Peyer's patch (tissue), 4 donors: ENCODE data around the gene NFIX. TPM values are rescaled to one million over a fixed set of nuclear protein-coding genes. Genes with fewer than 3 reads are reported as not detected.

Source experiments
- DNase-seq, 3 donors: peaks; one replicate each; pipeline ENCODE4 v3.0.0-alpha.2; 2017 to 2019
- H3K27ac ChIP-seq, 4 donors: fragments of 200-600 bp; sonication (generic); one replicate each; pipeline ENCODE4 v1.5.1; 2016 to 2019
- H3K27me3 ChIP-seq, 2 donors: fragments of 200-600 bp; sonication (generic); one replicate each; pipeline ENCODE4 v1.5.1; 2019
- H3K36me3 ChIP-seq, 3 donors: fragments of 200-600 bp; sonication (generic); one replicate each; pipeline ENCODE4 v1.5.1; 2016 to 2019
- H3K4me1 ChIP-seq, 4 donors: fragments of 200-600 bp; sonication (generic); one replicate each; pipeline ENCODE4 v1.5.1; 2016 to 2019
- H3K4me3 ChIP-seq, 4 donors: fragments of 200-600 bp; sonication (generic); 1 replicate in 3 of 4; 2 replicates in 1 of 4; pipeline ENCODE4 v1.5.1; 2016 to 2019; ENCODE audit warnings: mild to moderate bottlenecking in 1 of 4
- H3K9me3 ChIP-seq, 4 donors: fragments of 200-600 bp; sonication (generic); one replicate each; pipeline ENCODE4 v1.5.1; 2016 to 2019; ENCODE audit warnings: mild to moderate bottlenecking in 1 of 4
- CTCF ChIP-seq, 6 experiments: fragments of 450-650 bp in 4 of 6; fragments of 200-600 bp in 2 of 6; sonication (generic) in 1 of 6; IDR thresholded peaks; one replicate each; pipeline ENCODE4 v1.5.1; 2017 to 2019; ENCODE audit warnings: antibody characterized with exemption in 6 of 6, mild to moderate bottlenecking in 3 of 6, moderate library complexity in 1 of 6
- POLR2A ChIP-seq, 2 donors: fragments of 450-650 bp; IDR thresholded peaks; one replicate each; pipeline ENCODE4 v1.5.1; 2017; ENCODE audit warnings: antibody characterized with exemption in 2 of 2, mild to moderate bottlenecking in 2 of 2, moderate library complexity in 2 of 2
- total RNA-seq, 4 donors: library from RNA; depleted of rRNA; stranded (reverse); fragments of >200 nt; gene quantifications; one replicate each; pipeline ENCODE4 v1.1.0, GENCODE V29; 2016

Gene NFIX
- total RNA-seq, 4 donors from 2014 or later: 13.5 to 56.9 (median 40.0) TPM

- TF ChIP-seq POLR2A (IDR thresholded peaks at IDR 0.05): no peak
- TF ChIP-seq CTCF (IDR thresholded peaks at IDR 0.05): no peak
- no peak overlapping the region for H3K4me3 ChIP-seq
- H3K27ac ChIP-seq: no peak overlapping the region
- H3K36me3 ChIP-seq: no peaks in the 10 kb centered on the region
- DNase-seq: no peak
- no peaks in the 10 kb centered on the region for H3K9me3 ChIP-seq
- peaks cover 6 to 17% (median 12%) of the 10 kb centered on the region in 4 donors for H3K4me1 ChIP-seq
- H3K27me3 ChIP-seq: no peaks in the 10 kb centered on the region
Observed at GRCh38 chr19:12979974-12980373, 15.3 kb upstream of the NFIX start.

GRCh38 chr19:12982648-12983047, 12.6 kb upstream of the NFIX start:
- no peak overlapping the region for H3K27ac ChIP-seq
- no peak for DNase-seq

DNA sequence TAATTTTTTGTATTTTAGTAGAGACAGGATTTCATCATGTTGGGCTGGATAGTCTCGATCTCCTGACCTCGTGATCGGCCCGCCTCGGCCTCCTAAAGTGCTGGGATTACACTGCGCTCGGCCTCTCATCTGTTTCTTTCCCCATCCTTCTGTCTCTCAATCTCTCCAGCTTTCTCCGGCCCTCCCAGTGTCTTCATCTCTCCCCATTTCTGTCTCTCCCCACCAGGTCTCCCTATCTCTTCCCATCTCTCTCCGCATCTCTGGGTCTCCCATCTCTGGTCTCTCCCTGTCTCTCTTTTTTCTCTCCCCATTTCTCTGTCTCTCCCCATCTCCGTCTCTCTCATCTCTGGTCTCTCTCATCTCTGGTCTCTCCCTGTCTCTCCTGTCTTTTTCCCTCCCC, 12.2 kb upstream of the NFIX start:
- DNase-seq: no peak
- no peaks in the 10 kb centered on the region for H3K27me3 ChIP-seq
- no peaks in the 10 kb centered on the region for H3K36me3 ChIP-seq
- H3K4me1 ChIP-seq: peaks cover 8 to 29% (median 15%) of the 10 kb centered on the region in 4 donors
- H3K9me3 ChIP-seq: no peaks in the 10 kb centered on the region
- H3K27ac ChIP-seq: no peak overlapping the region
- TF ChIP-seq CTCF (IDR thresholded peaks at IDR 0.05): no peak
- no peak for TF ChIP-seq POLR2A (IDR thresholded peaks at IDR 0.05)
- H3K4me3 ChIP-seq: peak overlapping the region in 3 of 4 donors; percentile 24 to 38 (median 36)

More at GRCh38 chr19:12982648-12983047, 12.6 kb upstream of the NFIX start:
- TF ChIP-seq POLR2A (IDR thresholded peaks at IDR 0.05): no peak
- no peak for TF ChIP-seq CTCF (IDR thresholded peaks at IDR 0.05)
- Histone ChIP-seq H3K9me3 (no peaks in the 10 kb centered on the region), H3K27me3 (no peaks in the 10 kb centered on the region), H3K36me3 (no peaks in the 10 kb centered on the region), H3K4me1 (peaks cover 11 to 29% (median 15%) of the 10 kb centered on the region in 4 donors), H3K4me3 (no peak overlapping the region)

GRCh38 chr19:12983542-12984142, 11.6 kb upstream of the NFIX start:
- Histone ChIP-seq H3K36me3 (no peaks in the 10 kb centered on the region), H3K27me3 (no peaks in the 10 kb centered on the region)

GRCh38 chr19:12984143-12984627, 11.1 kb upstream of the NFIX start:
- no peak for DNase-seq

More at GRCh38 chr19:12983542-12984142, 11.6 kb upstream of the NFIX start:
- Histone ChIP-seq H3K4me3 (peak overlapping the region in 3 of 4 donors; percentile 24 to 38 (median 36)), H3K4me1 (peaks cover 8 to 29% (median 15%) of the 10 kb centered on the region in 4 donors), H3K9me3 (no peaks in the 10 kb centered on the region), H3K27ac (no peak overlapping the region)
- peak; percentile 72 to 91 (median 88) for DNase-seq
- no peak for TF ChIP-seq POLR2A (IDR thresholded peaks at IDR 0.05)
- TF ChIP-seq CTCF (IDR thresholded peaks at IDR 0.05): peak; percentile 90 to 99 (median 96)

More at GRCh38 chr19:12984143-12984627, 11.1 kb upstream of the NFIX start:
- H3K27ac ChIP-seq: peak overlapping the region in 1 of 4 donors; percentile 88
- no peak overlapping the region for H3K4me3 ChIP-seq
- H3K9me3 ChIP-seq: no peaks in the 10 kb centered on the region
- H3K27me3 ChIP-seq: no peaks in the 10 kb centered on the region
- H3K36me3 ChIP-seq: no peaks in the 10 kb centered on the region
- TF ChIP-seq CTCF (IDR thresholded peaks at IDR 0.05) (no peak), POLR2A (IDR thresholded peaks at IDR 0.05) (no peak)
- peaks cover 8 to 29% (median 15%) of the 10 kb centered on the region in 4 donors for H3K4me1 ChIP-seq
